OCI-LY1 (cell line): ENCODE data around the gene ZNF277.

ENCODE experiments used
- H2AFZ ChIP-seq: fragments of 200-600 bp; sonication (generic), shearing (Covaris generic); 2 replicates; pipeline ENCODE4 v1.6.0; 2014; ENCODE audit warnings: antibody characterized with exemption, mild to moderate bottlenecking, low read length
- H3F3A ChIP-seq: fragments of 200-600 bp; sonication (generic), shearing (Covaris generic); 2 replicates; pipeline ENCODE4 v1.6.0; 2014; ENCODE audit warnings: mild to moderate bottlenecking, antibody characterized with exemption, low read length, moderate library complexity; ENCODE audit not compliant: insufficient read depth
- H3K27ac ChIP-seq: fragments of 200-600 bp; sonication (generic); 2 replicates; pipeline ENCODE4 v1.5.1; 2014; ENCODE audit warnings: low read length, mixed run types, mild to moderate bottlenecking, low read depth; ENCODE audit not compliant: poor library complexity, severe bottlenecking
- H3K27me3 ChIP-seq: fragments of 200-600 bp; sonication (generic); 2 replicates; pipeline ENCODE4 v1.6.0; 2014; ENCODE audit warnings: antibody characterized with exemption, mild to moderate bottlenecking, low read length, moderate library complexity; ENCODE audit not compliant: insufficient read depth
- H3K36me3 ChIP-seq: fragments of 200-600 bp; sonication (generic); 2 replicates; pipeline ENCODE4 v1.6.1; 2014; ENCODE audit warnings: mild to moderate bottlenecking, antibody characterized with exemption, low read length, moderate library complexity, mixed read lengths; ENCODE audit not compliant: insufficient read depth
- H3K4me1 ChIP-seq: fragments of 200-600 bp; sonication (generic); 2 replicates; pipeline ENCODE4 v1.5.1; 2014; ENCODE audit warnings: mild to moderate bottlenecking, low read length, moderate library complexity; ENCODE audit not compliant: insufficient read depth, severe bottlenecking
- H3K4me2 ChIP-seq: fragments of 200-600 bp; sonication (generic), shearing (Covaris generic); 2 replicates; pipeline ENCODE4 v1.6.1; 2014; ENCODE audit warnings: low read length
- H3K4me3 ChIP-seq: fragments of 200-600 bp; sonication (generic); 2 replicates; pipeline ENCODE4 v1.5.1; 2014; ENCODE audit warnings: low read length, low read depth, mild to moderate bottlenecking, mixed read lengths; ENCODE audit not compliant: poor library complexity, severe bottlenecking
- H3K79me2 ChIP-seq: fragments of 200-600 bp; shearing (Covaris generic); 2 replicates; pipeline ENCODE4 v1.6.1; 2016; ENCODE audit warnings: mixed run types, low read length, mixed read lengths; ENCODE audit not compliant: insufficient read depth
- H3K9ac ChIP-seq: fragments of 200-600 bp; sonication (generic), shearing (Covaris generic); 2 replicates; pipeline ENCODE4 v1.6.1; 2014; ENCODE audit warnings: mild to moderate bottlenecking, low read length, mixed read lengths
- H3K9me2 ChIP-seq: fragments of 200-600 bp; sonication (generic), shearing (Covaris generic); 2 replicates; pipeline ENCODE4 v1.6.1; 2014; ENCODE audit warnings: low read depth, mild to moderate bottlenecking, low read length, mixed read lengths
- H3K9me3 ChIP-seq: fragments of 200-600 bp; shearing (Covaris generic); 2 replicates; pipeline ENCODE4 v1.6.1; 2014; ENCODE audit warnings: low read length, mixed read lengths
- H4K20me1 ChIP-seq: fragments of 200-600 bp; sonication (generic), shearing (Covaris generic); 2 replicates; pipeline ENCODE4 v1.6.0; 2016; ENCODE audit warnings: mild to moderate bottlenecking, low read length; ENCODE audit not compliant: insufficient read depth
- EZH2 ChIP-seq: fragments of 200-600 bp; sonication (generic), shearing (Covaris generic); IDR thresholded peaks from 2 replicates; pipeline ENCODE4 v1.8.0; 2017; ENCODE audit warnings: borderline replicate concordance, mixed run types, mild to moderate bottlenecking, antibody characterized with exemption, low read length, moderate library complexity, mixed read lengths
- TF ChIP-seq, protein P1 (sequence below): fragments of 200-600 bp; sonication (generic), shearing (Covaris generic); IDR thresholded peaks from 2 replicates; pipeline ENCODE4 v1.5.1; 2017; ENCODE audit warnings: mild to moderate bottlenecking, antibody characterized with exemption, low read length, moderate library complexity, mixed read lengths

The ZNF277 gene

DNA sequence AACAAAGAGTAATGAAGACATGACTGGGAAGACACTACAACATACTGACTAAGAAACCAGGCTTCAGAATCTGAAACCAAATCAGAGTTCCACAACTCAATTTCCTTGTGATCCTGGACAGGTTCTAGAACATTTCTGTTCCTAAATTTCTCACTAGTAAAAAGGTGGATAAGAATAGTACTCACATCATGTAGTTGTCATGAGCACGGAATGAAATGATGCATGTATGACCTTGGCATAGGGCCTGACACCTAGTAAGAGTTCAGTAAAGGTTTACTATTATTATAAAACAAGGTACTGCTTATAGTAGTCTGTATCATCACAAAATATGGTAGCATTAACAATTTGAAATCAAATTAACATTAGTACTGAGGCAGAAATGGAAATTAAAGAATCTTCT is 20.2 kb upstream of the ZNF277 start:
- H3K4me1 ChIP-seq, result no peaks in the 10 kb centered on the region
- H3K4me3 ChIP-seq, result no peak overlapping the region
- TF ChIP-seq EZH2, result no peak
- TF ChIP-seq, protein P1, sequence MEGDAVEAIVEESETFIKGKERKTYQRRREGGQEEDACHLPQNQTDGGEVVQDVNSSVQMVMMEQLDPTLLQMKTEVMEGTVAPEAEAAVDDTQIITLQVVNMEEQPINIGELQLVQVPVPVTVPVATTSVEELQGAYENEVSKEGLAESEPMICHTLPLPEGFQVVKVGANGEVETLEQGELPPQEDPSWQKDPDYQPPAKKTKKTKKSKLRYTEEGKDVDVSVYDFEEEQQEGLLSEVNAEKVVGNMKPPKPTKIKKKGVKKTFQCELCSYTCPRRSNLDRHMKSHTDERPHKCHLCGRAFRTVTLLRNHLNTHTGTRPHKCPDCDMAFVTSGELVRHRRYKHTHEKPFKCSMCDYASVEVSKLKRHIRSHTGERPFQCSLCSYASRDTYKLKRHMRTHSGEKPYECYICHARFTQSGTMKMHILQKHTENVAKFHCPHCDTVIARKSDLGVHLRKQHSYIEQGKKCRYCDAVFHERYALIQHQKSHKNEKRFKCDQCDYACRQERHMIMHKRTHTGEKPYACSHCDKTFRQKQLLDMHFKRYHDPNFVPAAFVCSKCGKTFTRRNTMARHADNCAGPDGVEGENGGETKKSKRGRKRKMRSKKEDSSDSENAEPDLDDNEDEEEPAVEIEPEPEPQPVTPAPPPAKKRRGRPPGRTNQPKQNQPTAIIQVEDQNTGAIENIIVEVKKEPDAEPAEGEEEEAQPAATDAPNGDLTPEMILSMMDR, result no peak
- no peak overlapping the region for H3K27ac ChIP-seq
- H3K9me2 ChIP-seq, result no peaks in the 10 kb centered on the region
- no peaks in the 10 kb centered on the region for H3F3A ChIP-seq
- no peak overlapping the region for H3K4me2 ChIP-seq
- no peak overlapping the region for H2AFZ ChIP-seq
- no peaks in the 10 kb centered on the region for H3K27me3 ChIP-seq
- no peaks in the 10 kb centered on the region for H3K79me2 ChIP-seq
- H3K9ac ChIP-seq, result no peak overlapping the region
- no peaks in the 10 kb centered on the region for H3K36me3 ChIP-seq
- H3K9me3 ChIP-seq, result no peaks in the 10 kb centered on the region
- H4K20me1 ChIP-seq, result no peaks in the 10 kb centered on the region

DNA sequence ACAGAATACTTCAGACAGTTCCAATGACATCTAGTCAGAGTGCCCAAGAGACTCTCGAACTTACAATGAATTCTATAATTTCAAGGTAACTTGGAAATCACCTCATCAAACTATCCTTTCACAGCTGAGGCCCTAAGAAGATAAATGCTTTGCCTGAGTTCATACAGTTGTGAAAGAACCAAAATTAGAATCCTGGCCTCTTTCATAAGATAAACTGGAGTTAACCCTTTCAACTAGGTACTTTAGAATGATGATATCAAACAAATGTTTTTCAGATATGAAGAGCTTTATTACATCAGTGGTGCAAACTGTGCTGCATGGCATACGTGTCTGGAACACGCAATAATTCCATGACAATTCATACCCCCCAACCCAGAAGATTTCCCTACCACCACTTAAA is 18.2 kb upstream of the ZNF277 start:
- H3K4me3 ChIP-seq, result no peak overlapping the region
- H3K27ac ChIP-seq, result no peak overlapping the region
- no peak overlapping the region for H3K4me2 ChIP-seq
- no peaks in the 10 kb centered on the region for H3F3A ChIP-seq
- H3K27me3 ChIP-seq, result no peaks in the 10 kb centered on the region
- no peaks in the 10 kb centered on the region for H4K20me1 ChIP-seq
- H3K9me3 ChIP-seq, result no peaks in the 10 kb centered on the region
- no peaks in the 10 kb centered on the region for H3K4me1 ChIP-seq
- no peaks in the 10 kb centered on the region for H3K36me3 ChIP-seq
- H3K9ac ChIP-seq, result no peak overlapping the region
- H3K9me2 ChIP-seq, result no peaks in the 10 kb centered on the region
- H2AFZ ChIP-seq, result no peak overlapping the region
- TF ChIP-seq, protein P1, result no peak
- no peak for TF ChIP-seq EZH2
- no peaks in the 10 kb centered on the region for H3K79me2 ChIP-seq

DNA sequence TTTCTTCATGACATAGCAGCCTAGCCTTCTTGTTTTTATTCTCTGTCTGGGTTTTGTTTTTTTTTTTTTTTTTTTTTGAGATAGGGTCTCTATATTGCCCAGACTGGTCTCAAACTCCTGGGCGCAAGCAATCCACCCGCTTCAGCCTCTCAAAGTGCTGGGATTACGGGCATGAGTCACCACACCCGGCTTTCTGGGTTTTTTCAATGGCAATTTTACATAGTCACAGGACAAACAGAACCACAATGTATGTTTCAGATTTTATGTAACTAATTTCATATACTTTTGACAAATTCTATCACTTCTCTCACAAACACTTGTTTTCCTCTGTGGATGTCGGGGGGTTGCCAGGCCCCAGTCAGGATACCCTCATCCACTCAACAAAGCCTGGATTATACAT is 16.8 kb upstream of the ZNF277 start:
- Histone ChIP-seq H3K9me3 (no peaks in the 10 kb centered on the region), H3K36me3 (no peaks in the 10 kb centered on the region), H3K4me1 (no peaks in the 10 kb centered on the region), H3K27ac (no peak overlapping the region), H3K4me3 (no peak overlapping the region), H3K9ac (no peak overlapping the region), H2AFZ (no peak overlapping the region), H3K4me2 (no peak overlapping the region), H3K27me3 (no peaks in the 10 kb centered on the region), H3K79me2 (no peaks in the 10 kb centered on the region), H3F3A (no peaks in the 10 kb centered on the region), H3K9me2 (no peaks in the 10 kb centered on the region), H4K20me1 (no peaks in the 10 kb centered on the region)
- no peak for TF ChIP-seq EZH2
- TF ChIP-seq, protein P1, result no peak
